GM18867 (cell line): ENCODE measurements around the gene AIFM2.
"Not testable (repeated sequence)": the region's sequence is repeated elsewhere in the genome, so short reads cannot be mapped to it uniquely, and the experiment has no call there.

ENCODE experiments used
- ATAC-seq: cut with Tn5 transposase; IDR thresholded peaks from one replicate; pipeline ENCODE4 v1.9.1; 2021; ENCODE audit warnings: mild to moderate bottlenecking, moderate library complexity; ENCODE audit not compliant: unreplicated experiment

The AIFM2 gene

GRCh38 chr10:70132098-70133029 lies at the start of gene AIFM2:
TSS of gene AIFM2 (minus strand) at chr10:70132825. CDS start at chr10:70124084, 8,741 bp downstream.
- peak; percentile 87 for ATAC-seq

GRCh38 chr10:70179209-70179608 lies 46.6 kb upstream of the AIFM2 start:
- ATAC-seq, result not testable (repeated sequence)

- ATAC-seq, result no peak
These were observed 45.6 kb upstream of the AIFM2 start for GRCh38 chr10:70178139-70178725.

DNA sequence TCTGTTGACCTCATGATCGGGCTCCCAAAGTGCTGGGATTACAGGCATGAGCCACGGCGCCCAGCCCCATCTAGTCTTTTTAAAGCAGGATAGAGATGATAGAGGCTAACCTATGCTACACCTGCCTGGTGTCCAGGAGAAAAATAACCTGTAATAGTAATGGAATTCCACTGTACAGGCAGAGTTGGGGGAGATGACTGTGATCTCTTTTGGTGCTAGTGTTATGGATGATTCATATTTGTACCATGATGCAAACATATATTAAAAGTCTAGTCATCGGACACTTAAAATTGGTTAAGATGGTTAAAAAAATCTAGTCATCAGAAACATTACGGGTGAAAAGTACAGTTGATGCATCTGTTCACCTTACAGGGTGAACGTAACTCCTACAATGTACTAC lies 43.8 kb upstream of the AIFM2 start:
- ATAC-seq, result no peak

GRCh38 chr10:70175516-70175915 lies 42.9 kb upstream of the AIFM2 start:
- no peak for ATAC-seq

- no peak for ATAC-seq
These were observed 41.6 kb upstream of the AIFM2 start for GRCh38 chr10:70174058-70174741.

DNA sequence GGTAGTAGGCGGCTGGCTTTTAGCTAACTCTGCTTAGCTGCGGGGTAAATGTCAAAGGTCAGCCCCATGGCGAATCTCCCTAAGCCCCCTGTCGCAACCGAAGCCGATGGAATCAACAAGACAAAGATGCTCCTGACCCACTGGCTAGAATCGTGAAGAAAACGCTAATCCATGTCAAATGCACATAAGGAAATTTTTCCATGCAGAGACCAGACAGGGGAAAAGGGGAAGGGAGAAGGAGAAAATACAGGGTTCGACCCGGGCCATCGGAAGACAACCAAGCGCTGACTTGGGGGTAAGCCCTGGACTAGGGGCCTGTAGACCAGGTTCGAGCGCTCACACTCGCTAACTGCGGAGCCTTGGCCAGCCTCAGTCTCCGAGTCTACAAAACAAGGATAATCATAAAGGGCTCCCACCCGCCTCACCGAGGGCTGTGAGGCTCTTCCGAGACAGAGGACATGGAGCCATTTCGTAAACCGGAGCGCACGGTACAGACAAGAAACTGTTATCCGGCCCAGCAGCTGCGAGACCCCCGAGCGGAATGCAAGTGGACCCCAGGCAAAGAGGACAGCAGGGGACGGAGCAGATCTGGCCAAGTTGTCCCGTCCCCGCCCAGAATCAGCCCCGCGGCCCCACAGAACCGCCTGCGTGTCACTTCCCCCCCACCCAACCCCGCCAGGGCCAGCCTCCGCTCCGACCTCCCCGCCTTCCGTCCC lies 37.2 kb upstream of the AIFM2 start:
- ATAC-seq, result peak; percentile 9

- ATAC-seq, result no peak
These were observed 36.4 kb upstream of the AIFM2 start for GRCh38 chr10:70169011-70169410.

- no peak for ATAC-seq
These were observed 34.6 kb upstream of the AIFM2 start for GRCh38 chr10:70167246-70167645.

DNA sequence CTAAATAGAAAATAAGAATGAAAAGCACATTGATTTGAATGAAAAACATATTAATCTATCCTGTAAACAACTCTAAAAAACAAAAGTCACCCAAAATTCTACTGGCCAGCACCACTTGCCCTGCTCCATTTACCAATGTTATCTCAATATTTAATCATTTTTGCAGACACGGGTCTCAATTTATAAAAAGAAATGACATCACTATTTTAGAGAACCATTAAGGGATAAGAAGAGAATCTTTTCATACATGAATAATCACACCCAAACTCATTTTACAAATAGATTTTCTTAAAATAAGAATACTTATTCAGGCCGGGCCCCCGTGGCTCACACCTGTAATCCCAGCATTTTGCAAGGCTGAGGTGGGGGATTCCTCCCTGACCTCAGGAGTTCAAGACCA lies 33.8 kb upstream of the AIFM2 start:
- ATAC-seq, result no peak

- ATAC-seq, result no peak
These were observed 31.5 kb upstream of the AIFM2 start for GRCh38 chr10:70164163-70164562.

GRCh38 chr10:70163448-70163847 lies 30.8 kb upstream of the AIFM2 start:
- ATAC-seq, result no peak

DNA sequence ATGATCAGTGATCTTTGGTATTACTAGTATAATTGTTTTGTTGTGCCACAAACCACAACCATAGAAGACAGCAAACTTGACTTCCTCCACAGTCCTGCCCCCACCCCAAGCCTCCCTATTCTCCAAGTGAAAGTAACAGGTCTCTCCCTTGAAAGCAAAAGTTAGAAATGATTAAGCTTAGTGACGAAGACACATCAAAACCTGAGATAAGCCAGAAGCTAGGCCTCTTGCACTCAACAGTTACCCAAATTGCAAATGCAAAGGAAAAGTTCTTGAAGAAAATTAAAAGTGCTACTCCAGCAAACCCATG lies 30.2 kb upstream of the AIFM2 start:
- peak; percentile 87 for ATAC-seq

GRCh38 chr10:70162151-70162891 lies 29.7 kb upstream of the AIFM2 start:
- no peak for ATAC-seq

DNA sequence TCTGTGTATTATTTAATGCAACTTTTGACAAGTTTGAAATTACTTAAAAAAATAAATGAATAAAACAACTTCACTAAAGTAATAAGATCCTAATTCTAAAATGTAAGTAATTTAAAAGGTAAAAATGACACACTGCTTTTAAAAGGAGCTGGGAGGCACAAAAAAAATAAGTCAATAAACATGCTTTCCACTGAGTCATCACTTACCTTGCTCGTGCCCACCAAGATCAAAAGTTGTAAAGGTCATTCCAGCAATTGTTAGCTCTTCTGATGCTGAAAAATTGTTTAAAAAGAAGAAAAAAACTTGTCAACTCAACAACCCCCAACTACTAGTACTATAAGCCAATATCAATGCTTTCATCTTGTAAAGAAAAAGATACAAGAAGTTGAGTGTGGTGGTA lies 28.2 kb upstream of the AIFM2 start:
- no peak for ATAC-seq

DNA sequence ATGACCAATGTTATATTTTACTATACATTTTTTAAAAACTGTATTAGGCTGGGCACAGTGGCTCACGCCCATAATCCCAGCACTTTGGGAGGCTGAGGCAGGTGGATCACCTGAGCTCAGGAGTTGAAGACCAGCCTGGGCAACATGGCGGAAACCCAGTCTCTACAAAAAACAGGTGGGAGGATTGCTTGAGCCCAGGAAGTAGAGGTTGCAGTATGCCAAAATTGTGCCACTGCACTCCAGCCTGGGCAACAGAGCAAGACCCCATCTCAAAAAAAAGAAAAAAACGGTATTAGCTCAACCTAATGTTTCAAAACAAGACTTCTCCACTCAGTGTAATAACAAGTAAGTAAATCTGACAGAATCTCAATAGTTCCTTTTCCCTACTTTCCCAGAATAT lies 26.7 kb upstream of the AIFM2 start:
- not testable (repeated sequence) for ATAC-seq

- ATAC-seq, result no peak
These were observed 25.5 kb upstream of the AIFM2 start for GRCh38 chr10:70158113-70158512.

DNA sequence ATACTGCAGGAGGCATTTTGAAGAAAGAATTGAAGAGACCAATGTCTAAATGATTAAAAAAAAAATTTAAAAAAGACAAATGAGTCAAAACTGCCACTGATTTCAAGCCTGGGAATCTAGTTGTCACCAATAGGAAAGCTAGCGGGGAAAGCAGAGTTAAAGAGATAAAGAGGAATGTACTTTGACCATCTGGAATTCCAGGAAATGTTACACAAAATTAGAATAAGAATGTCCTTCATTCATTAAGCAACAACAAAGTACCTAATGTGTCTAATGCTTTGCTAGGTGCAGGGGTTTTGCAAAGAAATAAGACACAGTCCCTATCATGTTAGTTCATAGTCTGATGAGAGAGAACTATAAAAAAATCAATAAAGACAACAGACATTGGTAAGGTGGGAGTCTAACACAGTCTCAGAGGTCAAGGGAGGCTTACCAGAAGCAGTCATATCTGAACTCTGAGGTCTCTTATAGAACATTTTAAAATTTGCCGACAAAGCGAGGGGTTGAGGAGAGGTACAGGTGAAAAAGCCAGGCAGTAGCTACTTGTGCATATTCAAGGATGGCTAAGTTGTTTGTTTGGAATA lies 22.7 kb upstream of the AIFM2 start:
- ATAC-seq, result no peak

- no peak for ATAC-seq
These were observed 15.9 kb upstream of the AIFM2 start for GRCh38 chr10:70148516-70148915.

- ATAC-seq, result no peak
These were observed 14.6 kb upstream of the AIFM2 start for GRCh38 chr10:70147259-70147625.
